Spleen (tissue), 11 donors: ENCODE results near the gene CYFIP2. TPM values are rescaled to one million over a fixed set of nuclear protein-coding genes. Genes with fewer than 3 reads are reported as not detected.

Experiments used
- DNase-seq: peaks from one replicate; pipeline ENCODE4 v3.0.0-alpha.2; 2020
- H3K27ac ChIP-seq, 8 donors: fragments of 200-600 bp; sonication (generic) in 7 of 8; 1 replicate in 4 of 8; 2 replicates in 4 of 8; pipeline versions ENCODE4 v1.5.0 to v1.8.0; 2016 to 2021; ENCODE audit warnings: inconsistent platforms in 4 of 8, mild to moderate bottlenecking in 4 of 8, moderate library complexity in 1 of 8
- H3K27me3 ChIP-seq, 7 donors: fragments of 200-600 bp; sonication (generic) in 6 of 7; replicated peaks in 1 of 7; 1 replicate in 4 of 7; 2 replicates in 3 of 7; pipeline versions ENCODE4 v1.5.0 to v1.8.0; 2016 to 2021; ENCODE audit warnings: inconsistent platforms in 3 of 7, mild to moderate bottlenecking in 1 of 7
- H3K36me3 ChIP-seq, 6 donors: fragments of 200-600 bp; sonication (generic) in 5 of 6; 1 replicate in 4 of 6; 2 replicates in 2 of 6; pipeline versions ENCODE4 v1.5.0 to v1.8.0; 2016 to 2021; ENCODE audit warnings: inconsistent platforms in 2 of 6
- H3K4me1 ChIP-seq, 6 donors: fragments of 200-600 bp; sonication (generic) in 5 of 6; 1 replicate in 3 of 6; 2 replicates in 3 of 6; pipeline versions ENCODE4 v1.5.0 to v1.8.0; 2016 to 2021; ENCODE audit warnings: inconsistent platforms in 3 of 6
- H3K4me3 ChIP-seq, 8 donors: fragments of 200-600 bp; sonication (generic) in 7 of 8; 1 replicate in 4 of 8; 2 replicates in 4 of 8; pipeline versions ENCODE4 v1.5.0 to v1.8.0; 2016 to 2021; ENCODE audit warnings: inconsistent platforms in 4 of 8, mild to moderate bottlenecking in 4 of 8, moderate library complexity in 2 of 8
- H3K9me3 ChIP-seq, 8 donors: fragments of 200-600 bp; sonication (generic) in 7 of 8; 1 replicate in 4 of 8; 2 replicates in 4 of 8; pipeline versions ENCODE4 v1.5.0 to v1.8.0; 2016 to 2021; ENCODE audit warnings: inconsistent platforms in 4 of 8
- POLR2A ChIP-seq, 3 donors: fragments of 450-650 bp; IDR thresholded peaks; one replicate each; pipeline ENCODE4 v1.5.1; 2017; ENCODE audit warnings: antibody characterized with exemption in 3 of 3, mild to moderate bottlenecking in 1 of 3
- POLR2AphosphoS5 ChIP-seq, 3 donors: sonication (generic); formaldehyde crosslinking; IDR thresholded peaks; one replicate each; pipeline ENCODE4 v1.5.1; 2017; ENCODE audit warnings: antibody characterized with exemption in 3 of 3
- WGBS, 5 donors: extraction: QIAGEN DNeasy Blood & Tissue Kit in 3 of 5; methylation state at CpG; one replicate each; pipeline versions ENCODE4 v1.1.5 to v1.1.7; 2013 to 2018; 5-methylcytosine and 5-hydroxymethylcytosine counted together
- intact Hi-C: fragments of 100-400 bp; cut with DNase I; formaldehyde crosslinking; loops from one replicate; pipeline ENCODE4 v1.15.0; 2023; ENCODE audit warnings: low total_unique reads
- polyA plus RNA-seq, 3 donors: library from polyadenylated mRNA; stranded (reverse); fragments of 200-250 nt; gene quantifications; one replicate each; pipeline ENCODE4 v1.2.1, GENCODE V29; 2013
- total RNA-seq, 7 donors: library from RNA; depleted of rRNA in 3 of 7; stranded (reverse); fragments of >200 nt in 3 of 7; fragmentation: NEBNext Ultra II Directional in 4 of 7; extraction: Animal tissue kit (Norgen Biotek cat#: 25700) in 4 of 7; gene quantifications; one replicate each; pipeline versions ENCODE4 v1.1.0 to v1.2.1, GENCODE V29; 2016 to 2021
- TF ChIP-seq, protein P1 (sequence below), 11 experiments: fragments of 200-600 bp in 7 of 11; fragments of 450-650 bp in 4 of 11; sonication (generic) in 4 of 11; IDR thresholded peaks in 8 of 11; conservative IDR thresholded peaks in 3 of 11; 1 replicate in 7 of 11; 2 replicates in 4 of 11; pipeline versions ENCODE4 v1.4.0 to v1.8.0; 2016 to 2021; ENCODE audit warnings: antibody characterized with exemption in 11 of 11, inconsistent platforms in 4 of 11, mild to moderate bottlenecking in 1 of 11
- donor health status: healthy with polysubstance abuse.
- donor health status: DM: no; HTN: no; CAD: no; lungs with moderate emphysema.
- donor health status: DM: no; HTN: no; CAD: no.
- donor health status: Bipolar disorder and iron deficiency.
- donor health status: healthy.
- donor health status: DM: no; HTN: no; CAD: no.
- donor health status: DM: yes; HTN: yes; CAD: no.

Gene CYFIP2
- total and polyA plus RNA-seq, 10 donors, result 74.8 to 232 (median 159) TPM

DNA sequence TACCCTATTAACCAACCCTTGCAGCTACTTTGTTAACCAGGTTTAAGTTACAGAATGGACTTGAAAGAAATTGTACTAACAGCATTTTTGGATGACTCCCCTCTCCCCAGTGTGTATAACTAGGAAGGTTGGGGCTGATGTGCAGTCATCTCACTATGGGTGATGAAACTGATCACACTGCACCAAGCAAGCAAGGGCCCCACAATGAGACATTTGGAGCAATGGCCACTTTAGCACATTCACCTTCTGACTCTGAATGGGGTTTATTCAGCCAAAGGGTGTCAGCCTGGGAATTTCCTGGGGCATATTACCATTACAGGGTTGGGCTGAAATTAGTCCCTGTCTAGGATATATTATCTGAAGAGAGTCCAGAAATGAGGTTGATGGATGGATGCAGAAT is 18.7 kb upstream of the CYFIP2 start:
- intact Hi-C loops, result no loop called here
- no peak for DNase-seq
- H3K9me3 ChIP-seq, result no peaks in the 10 kb centered on the region
- peaks cover under 1 to 51% (median 21%) of the 10 kb centered on the region in 6 donors for H3K4me1 ChIP-seq
- TF ChIP-seq POLR2A (IDR thresholded peaks at IDR 0.05) (no peak), POLR2AphosphoS5 (IDR thresholded peaks at IDR 0.05) (no peak)
- TF ChIP-seq, protein P1, sequence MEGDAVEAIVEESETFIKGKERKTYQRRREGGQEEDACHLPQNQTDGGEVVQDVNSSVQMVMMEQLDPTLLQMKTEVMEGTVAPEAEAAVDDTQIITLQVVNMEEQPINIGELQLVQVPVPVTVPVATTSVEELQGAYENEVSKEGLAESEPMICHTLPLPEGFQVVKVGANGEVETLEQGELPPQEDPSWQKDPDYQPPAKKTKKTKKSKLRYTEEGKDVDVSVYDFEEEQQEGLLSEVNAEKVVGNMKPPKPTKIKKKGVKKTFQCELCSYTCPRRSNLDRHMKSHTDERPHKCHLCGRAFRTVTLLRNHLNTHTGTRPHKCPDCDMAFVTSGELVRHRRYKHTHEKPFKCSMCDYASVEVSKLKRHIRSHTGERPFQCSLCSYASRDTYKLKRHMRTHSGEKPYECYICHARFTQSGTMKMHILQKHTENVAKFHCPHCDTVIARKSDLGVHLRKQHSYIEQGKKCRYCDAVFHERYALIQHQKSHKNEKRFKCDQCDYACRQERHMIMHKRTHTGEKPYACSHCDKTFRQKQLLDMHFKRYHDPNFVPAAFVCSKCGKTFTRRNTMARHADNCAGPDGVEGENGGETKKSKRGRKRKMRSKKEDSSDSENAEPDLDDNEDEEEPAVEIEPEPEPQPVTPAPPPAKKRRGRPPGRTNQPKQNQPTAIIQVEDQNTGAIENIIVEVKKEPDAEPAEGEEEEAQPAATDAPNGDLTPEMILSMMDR (IDR thresholded peaks at IDR 0.05 in 8 of 11, conservative IDR thresholded peaks at IDR 0.05 in 3 of 11), result no peak
- H3K36me3 ChIP-seq, result peaks cover 0 to 50% (median 4%) of the 10 kb centered on the region in 6 donors
- H3K27ac ChIP-seq, result no peak overlapping the region
- no peaks in the 10 kb centered on the region for H3K27me3 ChIP-seq
- H3K4me3 ChIP-seq, result no peak overlapping the region

DNA sequence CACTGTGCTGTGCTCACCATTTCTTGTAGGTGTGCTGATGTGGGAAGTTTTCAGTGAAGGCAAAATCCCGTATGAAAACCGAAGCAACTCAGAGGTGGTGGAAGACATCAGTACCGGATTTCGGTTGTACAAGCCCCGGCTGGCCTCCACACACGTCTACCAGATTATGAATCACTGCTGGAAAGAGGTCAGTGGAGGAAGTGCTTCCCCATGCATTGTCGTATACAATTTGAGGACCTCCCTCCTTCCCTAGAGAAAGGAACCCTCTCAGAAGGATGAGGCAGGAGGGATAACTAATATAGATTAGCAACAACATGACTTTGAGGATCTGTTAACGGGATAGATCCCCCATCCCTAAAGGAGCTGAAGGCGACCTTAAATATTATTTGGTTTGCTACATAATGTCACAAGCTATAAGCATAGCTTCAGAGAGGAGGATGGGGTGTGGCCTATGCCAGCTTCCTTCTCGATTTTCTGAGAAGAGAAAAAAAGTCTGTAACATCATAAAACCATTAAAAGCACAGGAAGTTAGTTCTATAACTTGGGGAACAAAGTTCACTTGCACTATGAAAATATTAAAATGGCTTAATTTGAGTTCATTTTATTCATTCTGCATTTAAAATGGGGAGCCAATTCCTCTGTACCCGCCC is 17.0 kb upstream of the CYFIP2 start:
- Histone ChIP-seq H3K27ac (peak overlapping the region in 7 of 8 donors; percentile 3 to 66 (median 50)), H3K4me1 (peaks cover 7 to 68% (median 38%) of the 10 kb centered on the region in 6 donors), H3K4me3 (no peak overlapping the region), H3K27me3 (no peaks in the 10 kb centered on the region), H3K36me3 (peaks cover 0 to 34% (median 4%) of the 10 kb centered on the region in 6 donors), H3K9me3 (no peaks in the 10 kb centered on the region)
- WGBS, 5 donors, result 67 to 74% (median 73%) methylated on average over 11 of the region's 11 CpGs
- DNase-seq, result no peak
- intact Hi-C loops, result no loop called here
- TF ChIP-seq POLR2AphosphoS5 (IDR thresholded peaks at IDR 0.05) (no peak), POLR2A (IDR thresholded peaks at IDR 0.05) (no peak)
- TF ChIP-seq, protein P1 (IDR thresholded peaks at IDR 0.05 in 8 of 11, conservative IDR thresholded peaks at IDR 0.05 in 3 of 11), result no peak

DNA sequence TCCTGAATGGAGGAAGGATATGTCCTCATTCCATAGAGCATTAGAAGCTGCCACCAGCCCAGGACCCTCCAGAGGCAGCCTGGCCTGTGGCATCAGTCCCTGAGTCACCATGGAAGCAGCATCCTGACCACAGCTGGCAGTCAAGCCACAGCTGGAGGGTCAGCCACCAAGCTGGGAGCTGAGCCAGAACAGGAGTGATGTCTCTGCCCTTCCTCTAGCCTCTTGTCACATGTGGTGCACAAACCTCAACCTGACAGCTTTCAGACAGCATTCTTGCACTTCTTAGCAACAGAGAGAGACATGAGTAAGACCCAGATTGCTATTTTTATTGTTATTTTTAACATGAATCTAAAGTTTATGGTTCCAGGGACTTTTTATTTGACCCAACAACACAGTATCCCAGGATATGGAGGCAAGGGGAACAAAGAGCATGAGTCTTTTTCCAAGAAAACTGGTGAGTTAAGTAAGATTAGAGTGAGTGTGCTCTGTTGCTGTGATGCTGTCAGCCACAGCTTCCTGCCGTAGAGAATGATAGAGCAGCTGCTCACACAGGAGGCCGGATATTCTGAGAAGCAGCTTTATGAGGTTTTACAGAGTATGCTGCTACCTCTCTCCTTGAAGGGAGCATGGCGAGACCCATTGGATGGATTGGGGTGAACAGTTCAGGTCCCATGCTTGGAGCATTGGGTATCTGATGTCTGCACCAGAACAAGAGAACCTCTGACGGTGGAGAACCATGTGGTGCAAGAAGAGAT is 13.0 kb upstream of the CYFIP2 start:
- no peaks in the 10 kb centered on the region for H3K27me3 ChIP-seq
- 9 to 28% (median 19%) methylated on average over 4 of the region's 4 CpGs for WGBS, 5 donors
- intact Hi-C loops, result loop anchor here (10.0 kb wide), 1 partner anchor 52 kb away; no protein-coding TSS in a partner anchor
- H3K9me3 ChIP-seq, result no peaks in the 10 kb centered on the region
- H3K27ac ChIP-seq, result peak overlapping the region in 7 of 8 donors; percentile 27 to 78 (median 64)
- H3K4me1 ChIP-seq, result peaks cover 7 to 81% (median 41%) of the 10 kb centered on the region in 6 donors
- peak overlapping the region in 1 of 8 donors; percentile 39 for H3K4me3 ChIP-seq
- H3K36me3 ChIP-seq, result peaks cover 0 to 18% (median 0%) of the 10 kb centered on the region in 6 donors
- no peak for TF ChIP-seq POLR2A (IDR thresholded peaks at IDR 0.05)
- TF ChIP-seq, protein P1 (IDR thresholded peaks at IDR 0.05 in 8 of 11, conservative IDR thresholded peaks at IDR 0.05 in 3 of 11), result no peak
- peak; percentile 16 to 47 (median 46) for TF ChIP-seq POLR2AphosphoS5 (IDR thresholded peaks at IDR 0.05)
- DNase-seq, result peak; percentile 80

DNA sequence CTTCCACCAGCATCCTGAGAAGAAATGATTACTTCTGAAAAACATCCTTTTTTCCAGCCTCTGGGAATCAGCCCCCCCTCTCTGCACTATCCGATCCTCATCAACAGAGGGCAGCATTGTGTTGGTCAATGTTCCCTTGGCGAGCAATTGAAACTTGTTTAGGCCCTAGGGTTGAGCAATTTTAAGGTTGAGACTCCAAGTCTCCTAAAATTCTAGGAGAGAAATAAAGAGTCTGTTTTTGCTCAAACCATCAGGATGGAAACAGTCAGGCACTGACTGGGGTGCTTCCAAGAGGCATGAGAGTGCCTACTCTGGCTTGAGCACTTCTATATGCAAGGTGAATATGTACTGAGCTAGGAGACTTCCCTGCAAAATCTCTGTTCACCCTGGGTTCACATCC is 12.4 kb upstream of the CYFIP2 start:
- Histone ChIP-seq H3K36me3 (peaks cover 0 to 18% (median 0%) of the 10 kb centered on the region in 6 donors), H3K27ac (peak overlapping the region in 7 of 8 donors; percentile 7 to 78 (median 64)), H3K4me3 (peak overlapping the region in 1 of 8 donors; percentile 39), H3K9me3 (no peaks in the 10 kb centered on the region), H3K27me3 (no peaks in the 10 kb centered on the region), H3K4me1 (peaks cover 7 to 75% (median 38%) of the 10 kb centered on the region in 6 donors)
- WGBS, 5 donors, result 5 to 20% (median 7%) methylated on average over 2 of the region's 2 CpGs
- no peak for TF ChIP-seq POLR2AphosphoS5 (IDR thresholded peaks at IDR 0.05)
- TF ChIP-seq, protein P1 (IDR thresholded peaks at IDR 0.05 in 8 of 11, conservative IDR thresholded peaks at IDR 0.05 in 3 of 11), result peak; percentile 69 to 89 (median 81)
- TF ChIP-seq POLR2A (IDR thresholded peaks at IDR 0.05), result no peak
- intact Hi-C loops, result loop anchor here (10.0 kb wide), 1 partner anchor 51 kb away; no protein-coding TSS in a partner anchor
- no peak for DNase-seq
